Left lobe of liver (tissue), 2 donors: ENCODE results near the gene SOD3. TPM values are rescaled to one million over a fixed set of nuclear protein-coding genes. Genes with fewer than 3 reads are reported as not detected.
A peak's percentile ranks its signal among the peaks of the same experiment; 100 is the strongest.

Source experiments
- ATAC-seq: fragments of 200-7000 bp; cut with Tn5 transposase; one replicate; pipeline ENCODE4 v1.9.1; 2020; ENCODE audit warnings: mild to moderate bottlenecking, moderate library complexity
- DNase-seq: peaks from one replicate; pipeline ENCODE4 v3.0.0-alpha.2; 2020; ENCODE audit warnings: low spot score
- total RNA-seq: library from RNA; stranded (reverse); gene quantifications from one replicate; pipeline ENCODE4 v1.2.1, GENCODE V29; 2021
- donor health status: DM: no; HTN: no; CAD: no; lungs with moderate emphysema.
- donor health status: DM: no; HTN: yes; CAD: no.

Gene SOD3
- total RNA-seq, 1 donor from 2014 or later: 2.9 TPM

DNA sequence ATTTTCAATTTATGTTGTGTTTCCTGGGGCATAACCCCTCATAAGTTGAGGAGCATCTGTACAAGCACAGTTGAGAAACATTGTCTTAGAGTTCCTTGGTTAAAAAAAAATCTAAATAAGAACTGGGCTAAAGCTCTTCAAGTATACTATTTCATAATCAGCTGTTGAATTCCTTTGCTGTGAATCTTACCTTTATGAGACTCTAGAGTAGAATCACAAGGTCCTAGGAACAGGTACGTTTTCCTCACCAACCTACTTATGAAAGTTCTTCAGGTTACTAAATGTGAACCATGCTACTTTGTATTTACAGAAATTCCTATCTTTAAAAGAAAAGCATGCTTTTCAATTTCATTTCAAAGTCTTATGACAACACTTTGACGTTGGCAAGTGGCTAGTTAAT lies 20.9 kb upstream of the SOD3 start:
- ATAC-seq: no peak

DNA sequence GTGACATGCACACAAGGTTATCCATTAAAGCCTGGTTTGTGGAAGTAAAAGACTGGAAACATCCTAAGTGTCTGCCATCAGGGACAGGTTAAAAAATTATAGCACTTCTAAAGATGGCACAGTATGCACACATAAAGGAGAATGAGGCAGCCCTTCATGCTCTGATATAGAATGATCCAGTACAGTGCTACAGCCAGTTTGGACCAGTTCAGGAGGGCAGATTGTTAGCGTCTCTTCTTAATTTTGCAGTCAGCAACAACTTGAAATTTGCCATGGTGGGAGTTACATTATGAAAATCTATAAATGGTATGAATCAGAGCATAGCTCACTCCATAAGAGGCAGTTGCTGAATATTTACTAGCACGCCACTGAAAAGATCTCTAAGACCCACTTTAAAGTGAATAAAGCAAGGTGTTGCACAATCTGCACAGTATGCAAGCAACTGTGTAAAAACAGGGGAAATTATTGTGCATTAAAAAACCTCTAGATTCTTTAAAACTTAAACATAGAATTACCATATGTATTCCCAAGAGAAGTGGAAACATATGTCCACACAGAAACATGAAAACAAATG lies 20.3 kb upstream of the SOD3 start:
- ATAC-seq (no peak), DNase-seq (no peak)

More for the DNA sequence above, 20.9 kb upstream of the SOD3 start:
- DNase-seq: no peak

- no peak for ATAC-seq
- DNase-seq: no peak
Measured at GRCh38 chr4:24775750-24776149, 19.6 kb upstream of the SOD3 start.

- ATAC-seq: no peak
- no peak for DNase-seq
Measured at GRCh38 chr4:24777536-24778463, 17.6 kb upstream of the SOD3 start.

GRCh38 chr4:24778464-24779225 lies 16.7 kb upstream of the SOD3 start:
- no peak for DNase-seq
- no peak for ATAC-seq

DNA sequence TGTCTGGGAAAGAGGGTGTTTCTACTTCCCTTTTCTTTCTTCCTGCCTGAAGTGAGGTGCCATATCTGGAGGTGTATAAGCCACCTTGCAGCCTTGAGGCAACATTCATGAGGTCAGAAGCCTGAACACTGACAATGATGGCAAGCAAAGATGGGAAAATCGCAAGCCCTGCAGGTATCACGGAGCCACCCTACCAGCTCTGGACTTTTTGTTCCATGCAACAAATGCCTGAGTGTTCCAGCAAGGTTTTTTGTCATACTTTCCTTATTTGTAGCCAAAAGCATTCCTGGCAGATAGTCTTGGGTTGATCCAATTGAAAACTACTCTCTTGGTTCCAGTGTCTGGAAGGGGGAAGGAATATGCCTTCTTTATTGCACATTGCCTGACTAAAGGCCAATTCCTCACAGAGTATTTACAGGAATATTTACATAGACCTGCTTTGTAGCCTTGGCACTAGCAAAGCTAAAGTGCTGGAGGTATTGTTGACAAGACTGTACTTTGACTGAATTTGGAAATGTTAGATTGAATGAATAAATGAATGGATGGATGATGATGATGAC lies 14.4 kb upstream of the SOD3 start:
- ATAC-seq: no peak
- DNase-seq: no peak

DNA sequence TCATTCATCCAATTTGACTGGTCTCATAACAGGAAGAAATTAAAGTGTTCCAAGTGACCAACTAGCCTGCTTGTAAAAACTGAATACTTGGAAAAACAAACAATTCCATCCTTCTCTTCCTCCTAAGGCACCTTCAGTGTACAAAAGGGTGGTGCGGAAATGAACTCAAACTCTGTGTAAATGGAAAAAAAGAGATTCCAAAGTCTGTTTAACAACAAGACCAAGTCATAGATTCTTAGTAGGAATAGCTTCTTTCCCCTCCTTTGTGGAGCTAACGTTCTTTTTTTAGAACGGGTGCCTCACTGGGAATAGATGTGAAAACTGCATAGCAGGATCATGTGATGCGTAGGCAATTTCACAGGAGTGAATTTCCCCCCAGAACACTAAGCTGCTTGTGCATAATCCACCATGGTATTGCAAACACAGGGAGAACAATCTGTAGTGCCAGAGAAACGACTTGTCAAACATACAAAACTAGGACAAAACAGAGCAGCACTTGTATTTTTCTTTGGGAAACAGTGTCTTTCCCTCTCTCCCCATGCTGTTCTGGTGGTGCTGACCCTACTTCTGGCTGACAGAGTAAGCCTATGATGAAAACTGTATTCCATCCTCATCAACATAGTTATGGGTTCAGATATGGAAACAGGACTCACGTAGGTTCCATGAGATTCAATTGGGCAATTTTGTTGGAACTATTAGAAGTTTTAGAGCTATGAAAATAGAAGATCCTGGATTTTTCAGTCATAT lies 13.2 kb upstream of the SOD3 start:
- ATAC-seq (no peak), DNase-seq (no peak)

DNA sequence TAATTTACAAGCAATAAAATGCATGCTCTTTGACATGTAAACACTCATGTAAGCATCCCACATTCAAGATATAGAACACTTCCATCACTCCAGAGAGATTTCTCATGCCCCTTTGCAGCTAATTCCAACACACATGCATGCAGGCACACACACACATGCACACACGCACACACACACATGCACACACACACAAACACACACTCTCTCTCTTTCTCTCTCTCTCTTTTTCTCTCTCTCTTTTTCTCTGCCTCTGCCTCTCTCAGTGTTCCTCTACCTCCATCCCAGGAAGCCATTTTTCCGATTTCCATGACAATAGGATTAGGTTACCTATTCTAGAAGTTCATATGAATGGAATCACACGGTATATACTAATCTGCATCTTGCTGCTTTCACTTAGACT lies 11.9 kb upstream of the SOD3 start:
- DNase-seq: no peak
- ATAC-seq: no peak

DNA sequence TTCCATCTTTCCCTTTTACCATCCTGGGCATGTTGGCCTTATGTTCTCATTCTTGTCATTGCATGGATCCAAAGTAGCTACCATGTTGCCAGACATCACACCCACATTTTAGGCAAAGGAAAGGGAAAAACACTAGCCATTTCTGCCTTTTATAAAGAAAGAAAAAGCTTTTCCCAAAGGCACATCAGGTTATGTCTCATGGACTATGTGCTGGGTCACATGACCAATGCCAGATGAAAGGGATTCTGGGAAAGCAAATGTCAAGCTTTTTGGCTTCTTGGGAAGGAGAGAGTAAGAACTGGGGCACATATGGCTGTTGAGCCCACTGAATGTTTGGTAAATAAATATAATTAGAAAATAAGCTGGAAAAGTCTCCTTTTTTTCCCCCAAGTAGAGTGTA lies 4.3 kb upstream of the SOD3 start:
- no peak for DNase-seq
- no peak for ATAC-seq

- ATAC-seq (no peak), DNase-seq (no peak)
Measured at GRCh38 chr4:24792552-24792951, 2.8 kb upstream of the SOD3 start.

GRCh38 chr4:24793219-24794005 lies 2.0 kb upstream of the SOD3 start:
- no peak for DNase-seq
- ATAC-seq: peak; percentile 34

- ATAC-seq (no peak), DNase-seq (no peak)
Measured at GRCh38 chr4:24794051-24794450, 1.3 kb upstream of the SOD3 start.

DNA sequence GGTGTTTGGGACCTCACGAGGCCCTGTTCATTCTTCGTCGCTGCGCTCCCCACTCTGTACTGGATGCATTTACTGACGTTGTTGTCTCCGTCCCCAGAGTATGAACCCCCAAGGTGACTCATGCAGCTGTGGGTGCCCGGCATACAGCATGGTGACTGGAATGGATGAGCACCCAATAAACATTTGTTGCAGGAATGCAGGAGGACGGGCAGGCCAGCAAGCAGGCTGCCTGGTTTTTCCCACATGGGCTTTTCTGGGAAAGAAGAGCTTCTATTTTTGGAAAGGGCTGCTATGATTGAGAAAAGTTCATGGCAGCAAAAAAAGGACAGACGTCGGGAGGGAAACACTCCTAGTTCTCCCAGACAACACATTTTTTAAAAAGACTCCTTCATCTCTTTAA lies 893 bp upstream of the SOD3 start:
- ATAC-seq (no peak), DNase-seq (no peak)

DNA sequence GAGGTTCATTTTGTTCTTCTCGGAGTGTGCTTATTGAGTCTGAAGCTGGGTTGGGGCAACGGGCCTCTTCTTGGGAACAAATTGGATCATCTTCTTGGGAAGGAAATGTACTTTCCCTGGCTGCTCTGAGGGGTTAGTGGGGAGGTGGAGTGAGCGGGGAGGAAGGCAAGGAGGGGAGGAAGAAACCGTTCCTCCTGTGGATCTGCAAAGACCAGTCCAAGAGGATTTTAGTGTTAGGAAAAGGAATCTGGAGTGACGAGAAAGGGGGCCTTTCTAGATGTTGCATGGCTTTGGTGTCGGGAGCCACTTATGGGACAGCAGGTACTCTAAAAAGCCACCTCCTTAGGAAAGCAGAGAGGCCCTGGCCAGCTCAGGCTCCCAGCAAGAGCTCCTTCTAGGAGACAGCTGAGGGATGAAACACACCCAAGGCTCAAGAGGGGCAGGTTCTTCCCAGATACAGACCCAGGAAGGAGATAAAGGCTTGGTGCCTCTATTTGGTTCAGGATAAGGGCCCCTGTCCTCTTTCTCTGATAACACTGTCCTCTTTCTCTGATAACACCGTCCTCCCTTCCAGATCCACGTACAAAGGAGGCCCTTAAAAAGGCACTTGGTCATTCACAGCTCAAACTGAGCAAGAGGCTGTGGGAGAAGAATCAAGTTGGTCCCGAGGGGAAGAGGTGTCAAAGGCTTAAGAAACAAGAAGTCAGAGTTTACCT lies 451 bp downstream of the SOD3 start:
- ATAC-seq (no peak), DNase-seq (no peak)

GRCh38 chr4:24796620-24797019 lies 1.2 kb downstream of the SOD3 start:
- ATAC-seq (no peak), DNase-seq (no peak)

- DNase-seq: no peak
- no peak for ATAC-seq
Measured at GRCh38 chr4:24798036-24798610, 2.8 kb downstream of the SOD3 start.

DNA sequence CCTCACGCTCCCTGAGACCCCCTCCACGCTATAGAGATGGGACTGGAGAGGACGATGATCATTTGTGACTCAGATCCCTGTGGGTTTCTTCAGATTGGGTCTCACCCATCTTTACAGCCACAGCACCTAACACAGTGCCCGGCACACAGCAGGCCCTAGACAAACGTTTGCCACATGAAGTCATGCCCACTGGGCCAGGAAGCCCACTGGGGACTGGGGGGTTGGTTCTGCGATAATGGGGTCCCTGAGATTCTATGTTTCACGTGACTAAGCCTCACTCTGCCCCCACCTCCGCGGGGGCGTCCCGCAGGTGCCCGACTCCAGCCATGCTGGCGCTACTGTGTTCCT lies 3.8 kb downstream of the SOD3 start:
- ATAC-seq: no peak
- no peak for DNase-seq

GRCh38 chr4:24799544-24800324 lies 4.4 kb downstream of the SOD3 start:
- DNase-seq: no peak
- ATAC-seq: no peak
